ENCODE measurements around the gene ZNF737. TPM values are rescaled to one million over a fixed set of nuclear protein-coding genes. Genes with fewer than 3 reads are reported as not detected.

Gene ZNF737
- total RNA-seq, 6 experiments from 2014 or later: 0.87 to 2.9 (median 2.2) TPM

DNA sequence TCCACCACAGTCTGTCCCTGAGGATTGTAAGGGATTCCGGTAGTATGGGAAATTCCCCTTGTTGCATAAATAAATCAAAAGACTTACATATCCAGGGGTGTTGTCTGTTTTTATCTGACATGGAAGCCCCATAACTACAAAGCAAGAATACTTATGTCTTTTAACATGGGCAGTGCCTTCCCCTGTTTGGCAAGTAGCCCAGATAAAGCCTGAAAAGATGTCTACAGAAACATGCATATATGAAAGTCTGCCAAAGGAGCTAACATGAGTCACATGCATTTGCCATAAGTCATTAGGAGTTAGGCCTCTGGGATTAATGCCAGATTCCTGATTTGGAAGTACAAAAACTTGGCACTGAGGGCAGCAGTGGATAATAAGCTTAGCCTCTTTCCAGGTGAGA is 62.1 kb downstream of the ZNF737 start:
- intact Hi-C loops (cut with DNase I): no loop called here
- no peaks in the 10 kb centered on the region for H3K27me3 ChIP-seq
- TF ChIP-seq, protein P1, sequence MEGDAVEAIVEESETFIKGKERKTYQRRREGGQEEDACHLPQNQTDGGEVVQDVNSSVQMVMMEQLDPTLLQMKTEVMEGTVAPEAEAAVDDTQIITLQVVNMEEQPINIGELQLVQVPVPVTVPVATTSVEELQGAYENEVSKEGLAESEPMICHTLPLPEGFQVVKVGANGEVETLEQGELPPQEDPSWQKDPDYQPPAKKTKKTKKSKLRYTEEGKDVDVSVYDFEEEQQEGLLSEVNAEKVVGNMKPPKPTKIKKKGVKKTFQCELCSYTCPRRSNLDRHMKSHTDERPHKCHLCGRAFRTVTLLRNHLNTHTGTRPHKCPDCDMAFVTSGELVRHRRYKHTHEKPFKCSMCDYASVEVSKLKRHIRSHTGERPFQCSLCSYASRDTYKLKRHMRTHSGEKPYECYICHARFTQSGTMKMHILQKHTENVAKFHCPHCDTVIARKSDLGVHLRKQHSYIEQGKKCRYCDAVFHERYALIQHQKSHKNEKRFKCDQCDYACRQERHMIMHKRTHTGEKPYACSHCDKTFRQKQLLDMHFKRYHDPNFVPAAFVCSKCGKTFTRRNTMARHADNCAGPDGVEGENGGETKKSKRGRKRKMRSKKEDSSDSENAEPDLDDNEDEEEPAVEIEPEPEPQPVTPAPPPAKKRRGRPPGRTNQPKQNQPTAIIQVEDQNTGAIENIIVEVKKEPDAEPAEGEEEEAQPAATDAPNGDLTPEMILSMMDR (IDR thresholded peaks at IDR 0.05): no peak
- TF ChIP-seq POLR2A (IDR thresholded peaks at IDR 0.05): no peak
- DNase-seq (no peak), ATAC-seq (no peak)
- no peaks in the 10 kb centered on the region for H3K4me1 ChIP-seq
- H3K4me3 ChIP-seq: no peak overlapping the region
- H3K9me3 ChIP-seq: no peaks in the 10 kb centered on the region
- WGBS (ENCODE audit: insufficient coverage, low coverage, low lambda C conversion rate, missing lambda C conversion rate): 91% methylated on average over 1 of the region's 1 CpG
- H3K36me3 ChIP-seq: no peaks in the 10 kb centered on the region
- no peak overlapping the region for H3K27ac ChIP-seq

Other genes with a start within 250 kb of the ZNF737 start
- 1 to 10 TPM; 2.1 to 4.9 (median 3.0) TPM for gene ZNF626, start 95.8 kb upstream of the ZNF737 start, total RNA-seq
- gene ZNF66, start 210.5 kb upstream of the ZNF737 start, total RNA-seq: under 1 TPM in 5 of 6 experiments, not detected in 1; 0.37 to 0.81 (median 0.57) TPM